K562 (cell line): ENCODE results near the gene KCNMB2. TPM values are rescaled to one million over a fixed set of nuclear protein-coding genes. Genes with fewer than 3 reads are reported as not detected.

ENCODE experiments used
- ATAC-seq: fragments of 200-7000 bp; cut with Tn5 transposase; 3 replicates; pipeline ENCODE4 v1.9.1; 2020; ENCODE audit warnings: moderate library complexity
- BruUV-seq: library from RNA; stranded (reverse); fragments of 400-500 nt; replicated peaks from 2 replicates; lab custom pipeline; 2021; lab: Mats Ljungman, UMichigan
- CTCF ChIA-PET: fragments of 300-600 bp; formaldehyde crosslinking; extraction: SDS; loops from one replicate; lab custom pipeline; 2021; ENCODE audit warnings: low intra/inter-chr PET ratio; lab: Yijun Ruan, JAX
- POLR2A ChIA-PET: fragments of 300-600, 350-650 bp; sonication (Branson Sonifier 250); formaldehyde crosslinking; extraction: SDS; loops from one replicate; lab custom pipeline; 2021; ENCODE audit warnings: antibody characterized with exemption, inconsistent platforms; lab: Yijun Ruan, JAX
- DNase-seq, 4 experiments: peaks; one replicate each; pipeline versions ENCODE4 v3.0.0 to v3.0.0-alpha.2; 2011 to 2018; ENCODE audit warnings: low spot score in 3 of 4, mixed read lengths in 3 of 4; ENCODE audit errors: extremely low read depth in 1 of 4
- FAIRE-seq: peaks from 2 replicates; lab custom pipeline; 2011; peaks lifted over from hg19 to GRCh38; lab: Jason Lieb, UNC
- H2AFZ ChIP-seq: 2 replicates; pipeline ENCODE4 v1.6.0; 2011; ENCODE audit warnings: low read depth, low read length, control low read depth, inconsistent platforms
- H3K27ac ChIP-seq: fragments of 200-600 bp; 3 replicates; pipeline ENCODE4 v1.8.0; 2011; ENCODE audit warnings: low read depth, mild to moderate bottlenecking, control low read depth, inconsistent platforms, low read length, moderate library complexity, mixed read lengths; ENCODE audit errors: extremely low read depth
- H3K27me3 ChIP-seq, 2 experiments: fragments of 300-600 bp in 1 of 2; 2 replicates in 1 of 2; 3 replicates in 1 of 2; pipeline versions ENCODE4 v1.6.0 to v1.8.0; 2011; ENCODE audit warnings: inconsistent platforms in 2 of 2, low read length in 2 of 2, mild to moderate bottlenecking in 1 of 2, mixed read lengths in 1 of 2, moderate library complexity in 1 of 2; ENCODE audit not compliant: control insufficient read depth in 2 of 2, insufficient read depth in 2 of 2
- H3K36me3 ChIP-seq: fragments of 300-600 bp; 3 replicates; pipeline ENCODE4 v1.8.0; 2011; ENCODE audit warnings: mild to moderate bottlenecking, low read length, inconsistent platforms; ENCODE audit not compliant: control insufficient read depth, insufficient read depth
- H3K4me1 ChIP-seq, 2 experiments: fragments of 200-600 bp in 1 of 2; replicated peaks in 1 of 2; 2 replicates in 1 of 2; 3 replicates in 1 of 2; pipeline versions ENCODE4 v1.5.1 to v1.8.0; 2011; ENCODE audit warnings: inconsistent platforms in 2 of 2, low read length in 2 of 2, mild to moderate bottlenecking in 1 of 2, mixed read lengths in 1 of 2, moderate library complexity in 1 of 2; ENCODE audit not compliant: control insufficient read depth in 2 of 2, insufficient read depth in 2 of 2
- H3K4me2 ChIP-seq: 2 replicates; pipeline ENCODE4 v1.6.1; 2011; ENCODE audit warnings: low read length, control low read depth, inconsistent platforms, mixed read lengths; ENCODE audit not compliant: insufficient read depth
- H3K4me3 ChIP-seq: fragments of 200-600 bp; sonication (generic), shearing (Covaris generic); 2 replicates; pipeline ENCODE4 v1.5.1; 2016; ENCODE audit warnings: control low read depth, inconsistent platforms
- H3K79me2 ChIP-seq: fragments of 200-600 bp; 3 replicates; pipeline ENCODE4 v1.8.0; 2011; ENCODE audit warnings: low read length, inconsistent platforms; ENCODE audit not compliant: control insufficient read depth, insufficient read depth
- H3K9ac ChIP-seq, 2 experiments: 2 replicates each; pipeline versions ENCODE4 v1.6.0 to v1.6.1; 2011; ENCODE audit warnings: low read depth in 2 of 2, low read length in 2 of 2, control low read depth in 1 of 2, inconsistent platforms in 1 of 2, mild to moderate bottlenecking in 1 of 2, mixed read lengths in 1 of 2; ENCODE audit not compliant: insufficient read depth in 1 of 2
- H3K9me1 ChIP-seq: one replicate; pipeline ENCODE4 v1.6.0; 2011; ENCODE audit warnings: inconsistent platforms, mild to moderate bottlenecking, low read length, moderate library complexity; ENCODE audit not compliant: control insufficient read depth, insufficient read depth
- H3K9me3 ChIP-seq: replicated peaks from 2 replicates; pipeline ENCODE4 v1.5.1; 2011; ENCODE audit warnings: low read depth, low read length, inconsistent platforms; ENCODE audit not compliant: control insufficient read depth, insufficient read depth
- H4K20me1 ChIP-seq: replicated peaks from 2 replicates; pipeline ENCODE4 v1.6.1; 2011; ENCODE audit warnings: low read length, inconsistent platforms, mixed read lengths; ENCODE audit not compliant: control insufficient read depth, insufficient read depth
- ATF7 ChIP-seq: fragments of 450-650 bp; IDR thresholded peaks from 2 replicates; pipeline ENCODE4 v1.7.1; 2014; ENCODE audit warnings: mild to moderate bottlenecking, moderate library complexity
- BACH1 ChIP-seq: fragments of 200-800 bp; sonication (Bioruptor generic); IDR thresholded peaks from 2 replicates; pipeline ENCODE4 v1.6.1; 2016; ENCODE audit warnings: missing genetic modification characterization, missing compliant biosample characterization
- CSDE1 ChIP-seq, 2 experiments: fragments of 450-650 bp; IDR thresholded peaks; 2 replicates each; pipeline ENCODE4 v1.6.1; 2016; ENCODE audit warnings: mild to moderate bottlenecking in 1 of 2
- OTX1 ChIP-seq: fragments of 450-650 bp; formaldehyde crosslinking; IDR thresholded peaks from 2 replicates; pipeline ENCODE4 v1.4.0; 2022; ENCODE audit warnings: mild to moderate bottlenecking
- RB1 ChIP-seq: fragments of 450-650 bp; IDR thresholded peaks from 2 replicates; pipeline ENCODE4 v1.6.1; 2017; ENCODE audit warnings: low read depth, mild to moderate bottlenecking
- YY1 ChIP-seq, 3 experiments: IDR thresholded peaks; 2 replicates each; pipeline ENCODE4 v1.6.1; 2011; ENCODE audit warnings: low read length in 2 of 3, mild to moderate bottlenecking in 2 of 3, moderate library complexity in 2 of 3, borderline replicate concordance in 1 of 3, control low read depth in 1 of 3, low read depth in 1 of 3; ENCODE audit not compliant: insufficient read depth in 3 of 3, insufficient replicate concordance in 2 of 3, control insufficient read depth in 1 of 3, insufficient read length in 1 of 3; ENCODE audit errors: extremely low read depth in 1 of 3
- ZBTB17 ChIP-seq: fragments of 450-650 bp; formaldehyde crosslinking; IDR thresholded peaks from 2 replicates; pipeline ENCODE4 v1.4.0; 2020; ENCODE audit warnings: mild to moderate bottlenecking
- ZBTB8A ChIP-seq: fragments of 450-650 bp; IDR thresholded peaks from 2 replicates; pipeline ENCODE4 v1.6.1; 2018; ENCODE audit warnings: mild to moderate bottlenecking, moderate library complexity; ENCODE audit not compliant: partially characterized antibody
- ZNF707 ChIP-seq: fragments of 250-450 bp; sonication (Bioruptor Pico); conservative IDR thresholded peaks from 2 replicates; pipeline ENCODE4 v1.8.0; 2022; ENCODE audit warnings: inconsistent platforms, mild to moderate bottlenecking, moderate library complexity
- WGBS: fragments of 100-300 bp; shearing (Covaris generic); methylation state at CpG from one replicate; pipeline ENCODE4 v1.1.6; 2016; ENCODE audit warnings: low coverage, mixed read lengths; ENCODE audit not compliant: insufficient coverage; ENCODE audit errors: missing lambda C conversion rate; 5-methylcytosine and 5-hydroxymethylcytosine counted together
- in situ Hi-C: fragments of 300-500 bp; cut with MboI; formaldehyde crosslinking; loops from 4 replicates; pipeline ENCODE4 v1.15.0; 2018; ENCODE audit warnings: inconsistent platforms, mixed read lengths
- intact Hi-C: fragments of 100-400 bp; cut with micrococcal nuclease; formaldehyde crosslinking; loops from 2 replicates; pipeline ENCODE4 v1.14.2; 2022
- polyA plus RNA-seq, 8 experiments: library from polyadenylated mRNA; depleted of rRNA in 4 of 8; stranded (reverse) in 5 of 8; unstranded in 3 of 8; fragments of >200 nt; fragmentation: Nextera tagmentation in 2 of 8; fragmentation: Illumina TruSeq in 1 of 8; extraction: Ambion mirVana in 2 of 8; extraction: Trizol in 1 of 8; gene quantifications; 2 replicates each; pipeline versions ENCODE4 v1.2.1 to v1.2.3, GENCODE V29; 2011 to 2014; ENCODE audit warnings: inconsistent platforms in 1 of 8, missing spikeins in 1 of 8
- total RNA-seq, 7 experiments: library from RNA; depleted of rRNA in 6 of 7; stranded (reverse); fragments of >200 nt in 6 of 7; fragmentation: Illumina TruSeq in 2 of 7; extraction: Trizol in 2 of 7; gene quantifications; 2 replicates each; pipeline versions ENCODE4 v1.2.1 to v1.2.3, GENCODE V29; 2011 to 2021; ENCODE audit warnings: low replicate concordance in 1 of 7
- TF ChIP-seq, protein P1 (sequence below): fragments of 250-450 bp; sonication (Bioruptor Pico); IDR thresholded peaks from 2 replicates; pipeline ENCODE4 v1.4.0; 2020

The KCNMB2 gene
- total and polyA plus RNA-seq, 9 of the 15 experiments (the other 6 are each of a cell fraction or from before 2014, with no cell fraction given): 0.04 to 0.15 TPM; not detected in 7

DNA sequence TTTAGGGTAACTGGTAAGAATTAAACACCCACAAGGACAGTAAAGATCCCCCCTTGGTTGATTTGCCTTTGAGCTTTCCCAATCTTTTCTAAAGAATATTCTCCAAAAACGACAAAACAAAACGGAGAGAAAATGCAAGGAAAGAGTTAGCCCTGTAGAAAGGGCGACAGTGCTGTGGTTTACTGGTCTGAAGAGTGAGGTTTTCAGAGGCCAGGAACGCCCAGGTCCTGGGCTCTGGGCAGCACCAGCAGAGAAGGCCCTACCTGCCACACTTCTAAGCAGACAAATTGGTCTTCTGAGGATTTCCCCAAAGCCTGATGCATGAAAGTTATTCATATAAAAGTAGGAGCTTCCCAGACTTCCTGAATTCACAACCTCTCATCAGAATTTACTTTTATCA is 119.3 kb downstream of the KCNMB2 start:
- H3K4me2 ChIP-seq: no peak overlapping the region
- H3K9ac ChIP-seq: no peak overlapping the region
- ATAC-seq (no peak), FAIRE-seq (no peak), DNase-seq (no peak)
- no peak overlapping the region for H3K4me3 ChIP-seq
- no peak overlapping the region for H3K27ac ChIP-seq
- intact Hi-C loops: no loop called here
- in situ Hi-C loops: no loop called here
- ChIA-PET POLR2A (no interaction called here), CTCF (no interaction called here)
- H3K79me2 ChIP-seq: no peaks in the 10 kb centered on the region
- no peak overlapping the region for H2AFZ ChIP-seq
- H3K4me1 ChIP-seq: no peaks in the 10 kb centered on the region
- H4K20me1 ChIP-seq: no peaks in the 10 kb centered on the region
- no peak for TF ChIP-seq ZBTB8A
- no peak for TF ChIP-seq YY1 (IDR thresholded peaks at IDR 0.05; ENCODE audit: borderline replicate concordance in 1 of 3, control insufficient read depth in 1 of 3, extremely low read depth in 1 of 3, insufficient read depth in 3 of 3, insufficient read length in 1 of 3, insufficient replicate concordance in 2 of 3, low read depth in 1 of 3, low read length in 2 of 3)
- no peak for TF ChIP-seq ATF7
- no peaks in the 10 kb centered on the region for H3K27me3 ChIP-seq
- no peaks in the 10 kb centered on the region for H3K9me1 ChIP-seq
- H3K36me3 ChIP-seq: no peaks in the 10 kb centered on the region
- no peaks in the 10 kb centered on the region for H3K9me3 ChIP-seq
- 0% methylated on average over 4 of the region's 4 CpGs for WGBS
- no TSS peak for BruUV-seq

DNA sequence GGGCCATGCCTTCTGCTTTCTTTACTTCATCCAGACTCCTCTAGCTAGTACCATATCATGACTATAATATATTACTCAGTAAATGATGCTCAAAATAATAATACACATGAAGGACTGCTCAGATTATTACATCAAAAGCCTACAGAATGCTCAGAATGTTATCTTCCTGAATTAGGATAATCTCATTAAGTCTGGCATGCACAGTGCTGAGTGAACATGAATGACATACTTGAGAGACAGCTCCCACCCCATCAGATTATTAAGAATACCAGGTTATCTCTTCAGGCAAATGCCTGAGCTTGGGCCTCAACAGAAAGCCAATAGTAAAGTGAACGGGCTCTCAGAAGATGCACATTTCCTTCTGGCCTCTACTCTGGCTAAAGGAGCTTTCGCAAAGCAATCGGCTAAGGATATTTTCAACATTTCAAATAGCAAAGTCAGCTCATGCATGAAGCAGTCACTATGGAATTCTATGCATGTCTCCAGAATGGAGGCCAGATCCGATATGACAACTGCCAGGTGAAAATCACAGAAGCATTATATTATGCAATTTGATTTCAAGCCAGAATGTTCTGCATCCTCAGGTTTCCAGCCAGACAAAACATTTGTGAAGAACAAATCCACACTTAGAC is 122.6 kb downstream of the KCNMB2 start:
- no peaks in the 10 kb centered on the region for H3K9me1 ChIP-seq
- no peak overlapping the region for H3K4me3 ChIP-seq
- ChIA-PET CTCF (no interaction called here), POLR2A (interaction anchor here (0.6 kb wide), 1 partner anchor 604 kb away, joined by 3 read pairs; no protein-coding TSS in a partner anchor)
- in situ Hi-C loops (no loop called here), intact Hi-C loops (no loop called here)
- H3K4me1 ChIP-seq: no peaks in the 10 kb centered on the region
- no peak overlapping the region for H3K4me2 ChIP-seq
- no peak overlapping the region for H3K9ac ChIP-seq
- WGBS: 0% methylated on average over 4 of the region's 4 CpGs
- FAIRE-seq (no peak), DNase-seq (no peak), ATAC-seq (no peak)
- no peak overlapping the region for H2AFZ ChIP-seq
- H3K27ac ChIP-seq: no peak overlapping the region
- no peaks in the 10 kb centered on the region for H4K20me1 ChIP-seq
- no peaks in the 10 kb centered on the region for H3K79me2 ChIP-seq
- no TSS peak for BruUV-seq
- H3K9me3 ChIP-seq: no peaks in the 10 kb centered on the region
- H3K27me3 ChIP-seq: no peaks in the 10 kb centered on the region
- no peaks in the 10 kb centered on the region for H3K36me3 ChIP-seq
- TF ChIP-seq BACH1 (tag): no peak
- no peak for TF ChIP-seq ZNF707 (CRISPR knock-in tag)
- no peak for TF ChIP-seq OTX1 (CRISPR knock-in tag)
- TF ChIP-seq ZBTB17 (CRISPR knock-in tag): no peak
- TF ChIP-seq, protein P1, sequence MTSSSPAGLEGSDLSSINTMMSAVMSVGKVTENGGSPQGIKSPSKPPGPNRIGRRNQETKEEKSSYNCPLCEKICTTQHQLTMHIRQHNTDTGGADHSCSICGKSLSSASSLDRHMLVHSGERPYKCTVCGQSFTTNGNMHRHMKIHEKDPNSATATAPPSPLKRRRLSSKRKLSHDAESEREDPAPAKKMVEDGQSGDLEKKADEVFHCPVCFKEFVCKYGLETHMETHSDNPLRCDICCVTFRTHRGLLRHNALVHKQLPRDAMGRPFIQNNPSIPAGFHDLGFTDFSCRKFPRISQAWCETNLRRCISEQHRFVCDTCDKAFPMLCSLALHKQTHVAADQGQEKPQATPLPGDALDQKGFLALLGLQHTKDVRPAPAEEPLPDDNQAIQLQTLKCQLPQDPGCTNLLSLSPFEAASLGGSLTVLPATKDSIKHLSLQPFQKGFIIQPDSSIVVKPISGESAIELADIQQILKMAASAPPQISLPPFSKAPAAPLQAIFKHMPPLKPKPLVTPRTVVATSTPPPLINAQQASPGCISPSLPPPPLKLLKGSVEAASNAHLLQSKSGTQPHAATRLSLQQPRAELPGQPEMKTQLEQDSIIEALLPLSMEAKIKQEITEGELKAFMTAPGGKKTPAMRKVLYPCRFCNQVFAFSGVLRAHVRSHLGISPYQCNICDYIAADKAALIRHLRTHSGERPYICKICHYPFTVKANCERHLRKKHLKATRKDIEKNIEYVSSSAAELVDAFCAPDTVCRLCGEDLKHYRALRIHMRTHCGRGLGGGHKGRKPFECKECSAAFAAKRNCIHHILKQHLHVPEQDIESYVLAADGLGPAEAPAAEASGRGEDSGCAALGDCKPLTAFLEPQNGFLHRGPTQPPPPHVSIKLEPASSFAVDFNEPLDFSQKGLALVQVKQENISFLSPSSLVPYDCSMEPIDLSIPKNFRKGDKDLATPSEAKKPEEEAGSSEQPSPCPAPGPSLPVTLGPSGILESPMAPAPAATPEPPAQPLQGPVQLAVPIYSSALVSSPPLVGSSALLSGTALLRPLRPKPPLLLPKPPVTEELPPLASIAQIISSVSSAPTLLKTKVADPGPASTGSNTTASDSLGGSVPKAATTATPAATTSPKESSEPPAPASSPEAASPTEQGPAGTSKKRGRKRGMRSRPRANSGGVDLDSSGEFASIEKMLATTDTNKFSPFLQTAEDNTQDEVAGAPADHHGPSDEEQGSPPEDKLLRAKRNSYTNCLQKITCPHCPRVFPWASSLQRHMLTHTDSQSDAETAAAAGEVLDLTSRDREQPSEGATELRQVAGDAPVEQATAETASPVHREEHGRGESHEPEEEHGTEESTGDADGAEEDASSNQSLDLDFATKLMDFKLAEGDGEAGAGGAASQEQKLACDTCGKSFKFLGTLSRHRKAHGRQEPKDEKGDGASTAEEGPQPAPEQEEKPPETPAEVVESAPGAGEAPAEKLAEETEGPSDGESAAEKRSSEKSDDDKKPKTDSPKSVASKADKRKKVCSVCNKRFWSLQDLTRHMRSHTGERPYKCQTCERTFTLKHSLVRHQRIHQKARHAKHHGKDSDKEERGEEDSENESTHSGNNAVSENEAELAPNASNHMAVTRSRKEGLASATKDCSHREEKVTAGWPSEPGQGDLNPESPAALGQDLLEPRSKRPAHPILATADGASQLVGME (CRISPR knock-in tag): no peak
- TF ChIP-seq CSDE1 (IDR thresholded peaks at IDR 0.05): no peak
- TF ChIP-seq RB1: no peak
